ENCODE data around the gene C9. TPM values are rescaled to one million over a fixed set of nuclear protein-coding genes. Genes with fewer than 3 reads are reported as not detected.

The C9 gene
- total RNA-seq, 4 donors from 2014 or later = not detected

DNA sequence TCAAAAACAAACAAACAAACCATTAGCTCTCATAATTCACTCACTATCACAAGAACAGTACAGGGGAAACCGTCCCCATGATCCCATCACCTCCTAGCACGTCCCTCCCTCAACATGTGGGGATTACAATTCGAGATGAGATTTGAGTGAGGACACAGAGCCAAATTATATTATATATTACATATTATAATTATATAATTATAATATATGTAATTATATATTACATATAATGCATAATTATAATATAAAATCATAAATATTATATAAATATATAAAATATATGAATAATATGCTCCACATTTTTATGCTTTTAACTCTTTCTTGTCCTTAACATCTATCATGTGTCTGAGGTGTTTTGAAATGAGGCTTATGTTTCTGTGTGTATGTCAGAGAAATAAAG is 3.4 kb upstream of the C9 start:
- peaks cover 0 to 19% (median 0%) of the 10 kb centered on the region in 3 donors for H3K36me3 ChIP-seq
- WGBS, 2 donors = 69 to 72% methylated on average over 3 of the region's 3 CpGs
- intact Hi-C loops (cut with DNase I) = no loop called here
- DNase-seq = no peak
- H3K27me3 ChIP-seq = no peaks in the 10 kb centered on the region
- no peak overlapping the region for H3K27ac ChIP-seq
- H3K4me3 ChIP-seq = no peak overlapping the region
- TF ChIP-seq, protein P1, sequence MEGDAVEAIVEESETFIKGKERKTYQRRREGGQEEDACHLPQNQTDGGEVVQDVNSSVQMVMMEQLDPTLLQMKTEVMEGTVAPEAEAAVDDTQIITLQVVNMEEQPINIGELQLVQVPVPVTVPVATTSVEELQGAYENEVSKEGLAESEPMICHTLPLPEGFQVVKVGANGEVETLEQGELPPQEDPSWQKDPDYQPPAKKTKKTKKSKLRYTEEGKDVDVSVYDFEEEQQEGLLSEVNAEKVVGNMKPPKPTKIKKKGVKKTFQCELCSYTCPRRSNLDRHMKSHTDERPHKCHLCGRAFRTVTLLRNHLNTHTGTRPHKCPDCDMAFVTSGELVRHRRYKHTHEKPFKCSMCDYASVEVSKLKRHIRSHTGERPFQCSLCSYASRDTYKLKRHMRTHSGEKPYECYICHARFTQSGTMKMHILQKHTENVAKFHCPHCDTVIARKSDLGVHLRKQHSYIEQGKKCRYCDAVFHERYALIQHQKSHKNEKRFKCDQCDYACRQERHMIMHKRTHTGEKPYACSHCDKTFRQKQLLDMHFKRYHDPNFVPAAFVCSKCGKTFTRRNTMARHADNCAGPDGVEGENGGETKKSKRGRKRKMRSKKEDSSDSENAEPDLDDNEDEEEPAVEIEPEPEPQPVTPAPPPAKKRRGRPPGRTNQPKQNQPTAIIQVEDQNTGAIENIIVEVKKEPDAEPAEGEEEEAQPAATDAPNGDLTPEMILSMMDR (IDR thresholded peaks at IDR 0.05) = no peak
- TF ChIP-seq POLR2A (IDR thresholded peaks at IDR 0.05) = no peak
- no peaks in the 10 kb centered on the region for H3K4me1 ChIP-seq
- no peaks in the 10 kb centered on the region for H3K9me3 ChIP-seq

DNA sequence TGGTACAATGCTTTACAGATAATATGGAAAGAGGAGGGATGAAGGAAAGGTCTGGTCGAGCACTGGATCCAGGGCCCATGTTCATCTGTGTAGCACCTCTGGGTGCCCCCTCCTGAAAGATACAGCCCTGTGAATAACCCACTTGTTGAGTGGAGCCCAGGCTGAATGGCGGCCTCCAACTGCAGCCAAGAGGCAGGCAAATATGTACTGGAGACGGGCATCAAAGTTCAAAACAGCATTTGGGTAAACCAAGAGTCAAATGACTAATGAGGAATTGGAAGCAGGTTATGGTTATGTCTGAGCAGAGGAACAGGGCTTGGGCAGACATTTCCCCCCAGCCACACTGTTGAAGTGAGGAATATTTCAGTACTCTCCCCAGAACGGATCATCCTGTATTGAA is 1.1 kb downstream of the C9 start:
- H3K27ac ChIP-seq = no peak overlapping the region
- H3K4me3 ChIP-seq = no peak overlapping the region
- H3K9me3 ChIP-seq = no peaks in the 10 kb centered on the region
- no peaks in the 10 kb centered on the region for H3K4me1 ChIP-seq
- H3K27me3 ChIP-seq = no peaks in the 10 kb centered on the region
- no peak for TF ChIP-seq POLR2A (IDR thresholded peaks at IDR 0.05)
- TF ChIP-seq, protein P1 (IDR thresholded peaks at IDR 0.05) = no peak
- no peak for DNase-seq
- 84 to 91% methylated on average over 4 of the region's 4 CpGs for WGBS, 2 donors
- intact Hi-C loops (cut with DNase I) = no loop called here
- H3K36me3 ChIP-seq = no peaks in the 10 kb centered on the region

DNA sequence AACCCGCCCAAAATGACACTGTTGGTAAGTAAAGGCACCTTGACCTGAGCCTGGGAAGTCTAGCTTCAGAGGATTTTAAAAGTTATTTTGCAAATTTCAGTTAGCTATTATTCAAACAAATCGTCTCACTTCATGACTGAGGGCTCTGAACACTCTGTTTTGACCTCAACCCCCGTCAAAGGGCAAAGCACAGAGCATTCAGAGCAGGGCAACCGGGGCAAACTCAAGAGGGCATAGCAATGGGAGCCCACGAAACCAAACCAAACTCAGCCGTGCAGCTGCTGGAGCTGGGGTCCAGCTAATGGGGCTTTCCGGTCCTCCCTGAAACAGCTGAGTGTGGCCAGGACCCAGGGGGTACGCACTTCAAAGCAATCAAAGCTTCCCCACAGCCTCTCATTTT is 1.6 kb downstream of the C9 start:
- Histone ChIP-seq H3K4me1 (no peaks in the 10 kb centered on the region), H3K4me3 (no peak overlapping the region), H3K9me3 (no peaks in the 10 kb centered on the region), H3K27me3 (no peaks in the 10 kb centered on the region), H3K27ac (no peak overlapping the region), H3K36me3 (no peaks in the 10 kb centered on the region)
- no peak for DNase-seq
- 72 to 73% methylated on average over 7 to 8 of the region's 8 CpGs for WGBS, 2 donors
- intact Hi-C loops (cut with DNase I) = no loop called here
- TF ChIP-seq POLR2A (IDR thresholded peaks at IDR 0.05) = no peak
- TF ChIP-seq, protein P1 (IDR thresholded peaks at IDR 0.05) = no peak

DNA sequence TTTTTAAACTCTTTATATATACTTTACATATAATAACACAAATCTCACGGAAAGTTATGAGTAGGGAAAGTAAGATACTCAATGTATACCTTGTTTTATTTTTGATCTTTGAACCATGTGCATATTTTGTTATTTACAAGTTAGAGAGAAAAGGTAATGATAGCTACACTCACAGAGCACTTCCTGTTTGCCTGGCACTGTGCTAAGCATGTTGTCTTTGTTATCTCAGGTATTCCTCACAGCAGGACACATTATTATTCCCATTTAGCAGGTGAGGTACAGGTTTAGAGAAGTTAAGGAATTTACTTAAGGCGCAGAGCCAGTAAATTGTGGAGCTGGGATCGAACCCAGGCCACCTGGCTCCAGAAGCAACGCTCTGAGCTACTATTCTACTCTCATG is 3.0 kb downstream of the C9 start:
- Histone ChIP-seq H3K9me3 (no peaks in the 10 kb centered on the region), H3K27ac (no peak overlapping the region), H3K36me3 (no peaks in the 10 kb centered on the region), H3K27me3 (no peaks in the 10 kb centered on the region), H3K4me3 (no peak overlapping the region), H3K4me1 (no peaks in the 10 kb centered on the region)
- intact Hi-C loops (cut with DNase I) = no loop called here
- WGBS, 2 donors = 80 to 84% methylated on average over 4 of the region's 4 CpGs
- DNase-seq = no peak
- TF ChIP-seq, protein P1 (IDR thresholded peaks at IDR 0.05) = no peak
- TF ChIP-seq POLR2A (IDR thresholded peaks at IDR 0.05) = no peak

DNA sequence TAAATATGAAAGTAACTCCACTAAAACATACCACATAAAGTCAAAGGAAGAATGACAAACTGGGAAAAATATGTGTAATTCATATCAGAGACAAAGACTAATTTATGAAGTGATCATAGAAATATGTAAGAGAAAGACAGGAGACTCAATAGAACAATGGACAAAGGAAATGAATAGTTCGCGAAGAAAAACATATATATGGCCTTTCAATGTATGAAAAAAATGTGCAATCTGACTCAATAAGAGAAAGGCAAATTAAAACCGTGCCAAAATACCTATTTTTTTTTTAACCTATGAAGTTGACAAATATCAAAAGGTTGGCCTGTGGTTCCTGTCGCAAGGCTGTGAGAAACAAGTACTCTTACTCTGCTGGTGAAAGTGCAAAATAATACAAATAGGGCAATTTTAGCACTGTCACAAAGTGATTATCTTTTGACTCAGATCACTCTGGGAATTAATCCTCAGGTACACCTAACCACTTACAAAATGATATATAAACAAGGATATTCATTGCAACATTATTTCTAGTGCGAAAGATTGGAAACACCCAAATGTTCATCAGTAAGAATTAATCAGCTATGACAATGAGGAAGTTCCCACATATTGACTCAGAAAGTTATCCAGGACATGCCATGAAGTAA is 3.7 kb downstream of the C9 start:
- no peak for TF ChIP-seq POLR2A (IDR thresholded peaks at IDR 0.05)
- TF ChIP-seq, protein P1 (IDR thresholded peaks at IDR 0.05) = no peak
- no peaks in the 10 kb centered on the region for H3K27me3 ChIP-seq
- H3K4me1 ChIP-seq = no peaks in the 10 kb centered on the region
- no peaks in the 10 kb centered on the region for H3K36me3 ChIP-seq
- no peak overlapping the region for H3K27ac ChIP-seq
- no peaks in the 10 kb centered on the region for H3K9me3 ChIP-seq
- intact Hi-C loops (cut with DNase I) = no loop called here
- H3K4me3 ChIP-seq = no peak overlapping the region
- 39 to 51% methylated on average over 5 of the region's 5 CpGs for WGBS, 2 donors
- DNase-seq = no peak
